SK-N-SH treated with all-trans-retinoic acid at 6 μM for 48 hours (cell line): ENCODE measurements around the gene P3H3.
A peak's percentile ranks its signal among the peaks of the same experiment; 100 is the strongest.
"Not testable (repeated sequence)": the region's sequence is repeated elsewhere in the genome, so short reads cannot be mapped to it uniquely, and the experiment has no call there.

Source experiments
- ATAC-seq: fragments of 200-7000 bp; cut with Tn5 transposase; 3 replicates; pipeline ENCODE4 v1.9.1; 2020; ENCODE audit warnings: mild to moderate bottlenecking, moderate library complexity
- ARNTL ChIP-seq: fragments of 450-650 bp; formaldehyde crosslinking; IDR thresholded peaks from 2 replicates; pipeline ENCODE4 v1.5.0; 2020; ENCODE audit warnings: low read depth, mild to moderate bottlenecking, moderate library complexity, borderline replicate concordance
- BACH2 ChIP-seq: fragments of 250-450 bp; sonication (Bioruptor Pico); IDR thresholded peaks from 2 replicates; pipeline ENCODE4 v1.9.0; 2021; ENCODE audit warnings: mild to moderate bottlenecking, borderline replicate concordance
- CSDC2 ChIP-seq: fragments of 250-450 bp; sonication (Bioruptor Pico); IDR thresholded peaks from 2 replicates; pipeline ENCODE4 v1.5.0; 2020; ENCODE audit warnings: mild to moderate bottlenecking, moderate library complexity
- ESRRG ChIP-seq: fragments of 250-450 bp; sonication (Bioruptor Pico); IDR thresholded peaks from 2 replicates; pipeline ENCODE4 v1.6.1; 2021; ENCODE audit warnings: mild to moderate bottlenecking
- GLIS3 ChIP-seq: fragments of 250-450 bp; sonication (Bioruptor Pico); IDR thresholded peaks from 2 replicates; pipeline ENCODE4 v1.5.0; 2020; ENCODE audit warnings: mild to moderate bottlenecking, moderate library complexity
- OSR1 ChIP-seq: fragments of 250-450 bp; sonication (Bioruptor Pico); IDR thresholded peaks from 2 replicates; pipeline ENCODE4 v1.8.0; 2022; ENCODE audit warnings: moderate library complexity, mild to moderate bottlenecking, inconsistent platforms
- PPARA ChIP-seq: fragments of 250-450 bp; sonication (Bioruptor Pico); IDR thresholded peaks from 2 replicates; pipeline ENCODE4 v1.5.0; 2020; ENCODE audit warnings: mild to moderate bottlenecking, borderline replicate concordance
- RARB ChIP-seq: fragments of 250-450 bp; sonication (Bioruptor Pico); IDR thresholded peaks from 2 replicates; pipeline ENCODE4 v1.8.0; 2021; ENCODE audit warnings: mild to moderate bottlenecking, moderate library complexity
- SNAI2 ChIP-seq: fragments of 250-450 bp; sonication (Bioruptor Pico); IDR thresholded peaks from 2 replicates; pipeline ENCODE4 v1.5.0; 2020; ENCODE audit warnings: mild to moderate bottlenecking, moderate library complexity
- TCF4 ChIP-seq: fragments of 250-450 bp; sonication (Bioruptor Pico); IDR thresholded peaks from 2 replicates; pipeline ENCODE4 v1.8.0; 2021; ENCODE audit warnings: mild to moderate bottlenecking, moderate library complexity, borderline replicate concordance
- TOX ChIP-seq: fragments of 250-450 bp; sonication (Bioruptor Pico); IDR thresholded peaks from 2 replicates; pipeline ENCODE4 v1.8.0; 2021; ENCODE audit warnings: mild to moderate bottlenecking, moderate library complexity, borderline replicate concordance
- ZC3H10 ChIP-seq: fragments of 250-450 bp; sonication (Bioruptor Pico); IDR thresholded peaks from 2 replicates; pipeline ENCODE4 v1.5.1; 2021; ENCODE audit warnings: mild to moderate bottlenecking, moderate library complexity
- ZFP3 ChIP-seq: fragments of 250-450 bp; sonication (Bioruptor Pico); IDR thresholded peaks from 2 replicates; pipeline ENCODE4 v1.5.0; 2020; ENCODE audit warnings: mild to moderate bottlenecking, moderate library complexity
- ZFP30 ChIP-seq: fragments of 450-650 bp; formaldehyde crosslinking; IDR thresholded peaks from 2 replicates; pipeline ENCODE4 v1.5.0; 2022; ENCODE audit warnings: mild to moderate bottlenecking, moderate library complexity
- ZNF565 ChIP-seq: fragments of 450-650 bp; formaldehyde crosslinking; conservative IDR thresholded peaks from 2 replicates; pipeline ENCODE4 v1.5.0; 2020; ENCODE audit warnings: low read depth, mild to moderate bottlenecking, moderate library complexity
- ZNF70 ChIP-seq: fragments of 450-650 bp; formaldehyde crosslinking; IDR thresholded peaks from 2 replicates; pipeline ENCODE4 v1.5.0; 2020; ENCODE audit warnings: mild to moderate bottlenecking, moderate library complexity
- ZNF8 ChIP-seq: fragments of 450-650 bp; formaldehyde crosslinking; IDR thresholded peaks from 2 replicates; pipeline ENCODE4 v1.5.0; 2020; ENCODE audit warnings: mild to moderate bottlenecking, moderate library complexity
- TF ChIP-seq, protein P1 (sequence below): fragments of 250-450 bp; sonication (Bioruptor Pico); IDR thresholded peaks from 2 replicates; pipeline ENCODE4 v1.5.0; 2020; ENCODE audit warnings: mild to moderate bottlenecking, moderate library complexity
- TF ChIP-seq, protein P2 (sequence below): fragments of 250-450 bp; sonication (Bioruptor Pico); IDR thresholded peaks from 2 replicates; pipeline ENCODE4 v1.8.0; 2021; ENCODE audit warnings: low read depth, mild to moderate bottlenecking, moderate library complexity, borderline replicate concordance
- TF ChIP-seq, protein P3 (sequence below): fragments of 250-450 bp; sonication (Bioruptor Pico); IDR thresholded peaks from 2 replicates; pipeline ENCODE4 v1.5.1; 2021; ENCODE audit warnings: mild to moderate bottlenecking, moderate library complexity
- TF ChIP-seq, protein P4 (sequence below): fragments of 250-450 bp; sonication (Bioruptor Pico); IDR thresholded peaks from 2 replicates; pipeline ENCODE4 v1.8.0; 2020; ENCODE audit warnings: mild to moderate bottlenecking, moderate library complexity, borderline replicate concordance

P3H3 gene

DNA sequence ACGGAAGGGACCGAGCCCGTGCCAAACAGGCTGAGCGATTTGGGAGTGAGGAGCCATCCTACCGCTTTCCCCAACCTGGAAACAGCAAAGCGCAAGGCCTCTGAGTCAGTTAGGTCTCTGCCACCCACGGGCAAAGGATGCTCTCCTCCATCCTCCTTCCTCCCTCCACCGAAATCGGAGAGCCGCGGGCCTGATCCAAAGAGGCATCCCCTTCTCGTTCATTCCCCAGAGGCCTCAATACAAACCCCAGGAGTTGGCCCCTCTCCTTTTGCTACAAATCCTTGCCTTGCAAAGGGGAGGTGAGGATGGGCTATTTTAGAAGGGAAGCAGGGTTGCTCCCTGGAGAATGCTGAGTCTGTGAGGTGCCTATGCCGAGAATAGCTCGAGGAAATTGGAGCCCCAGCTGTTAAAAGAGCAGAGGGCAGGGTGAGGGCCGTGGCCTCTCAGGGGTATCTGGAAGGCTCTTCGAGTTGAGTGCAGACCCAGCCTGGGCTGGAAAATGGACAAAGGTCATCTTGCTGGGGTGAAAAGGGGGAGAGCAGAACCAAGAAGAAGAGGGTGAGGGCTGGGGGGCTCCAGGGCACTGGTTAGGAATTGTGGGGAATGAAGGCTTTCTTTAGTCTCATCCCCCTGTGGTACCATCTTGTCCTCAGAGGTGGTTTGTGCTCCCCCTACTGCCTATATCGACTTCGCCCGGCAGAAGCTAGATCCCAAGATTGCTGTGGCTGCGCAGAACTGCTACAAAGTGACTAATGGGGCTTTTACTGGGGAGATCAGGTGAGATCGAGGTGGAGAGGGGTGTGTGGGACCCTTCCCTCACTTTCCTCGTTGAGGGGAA lies 40.2 kb downstream of the P3H3 start (continued):
- TF ChIP-seq, protein P1, sequence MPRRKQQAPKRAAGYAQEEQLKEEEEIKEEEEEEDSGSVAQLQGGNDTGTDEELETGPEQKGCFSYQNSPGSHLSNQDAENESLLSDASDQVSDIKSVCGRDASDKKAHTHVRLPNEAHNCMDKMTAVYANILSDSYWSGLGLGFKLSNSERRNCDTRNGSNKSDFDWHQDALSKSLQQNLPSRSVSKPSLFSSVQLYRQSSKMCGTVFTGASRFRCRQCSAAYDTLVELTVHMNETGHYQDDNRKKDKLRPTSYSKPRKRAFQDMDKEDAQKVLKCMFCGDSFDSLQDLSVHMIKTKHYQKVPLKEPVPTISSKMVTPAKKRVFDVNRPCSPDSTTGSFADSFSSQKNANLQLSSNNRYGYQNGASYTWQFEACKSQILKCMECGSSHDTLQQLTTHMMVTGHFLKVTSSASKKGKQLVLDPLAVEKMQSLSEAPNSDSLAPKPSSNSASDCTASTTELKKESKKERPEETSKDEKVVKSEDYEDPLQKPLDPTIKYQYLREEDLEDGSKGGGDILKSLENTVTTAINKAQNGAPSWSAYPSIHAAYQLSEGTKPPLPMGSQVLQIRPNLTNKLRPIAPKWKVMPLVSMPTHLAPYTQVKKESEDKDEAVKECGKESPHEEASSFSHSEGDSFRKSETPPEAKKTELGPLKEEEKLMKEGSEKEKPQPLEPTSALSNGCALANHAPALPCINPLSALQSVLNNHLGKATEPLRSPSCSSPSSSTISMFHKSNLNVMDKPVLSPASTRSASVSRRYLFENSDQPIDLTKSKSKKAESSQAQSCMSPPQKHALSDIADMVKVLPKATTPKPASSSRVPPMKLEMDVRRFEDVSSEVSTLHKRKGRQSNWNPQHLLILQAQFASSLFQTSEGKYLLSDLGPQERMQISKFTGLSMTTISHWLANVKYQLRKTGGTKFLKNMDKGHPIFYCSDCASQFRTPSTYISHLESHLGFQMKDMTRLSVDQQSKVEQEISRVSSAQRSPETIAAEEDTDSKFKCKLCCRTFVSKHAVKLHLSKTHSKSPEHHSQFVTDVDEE (CRISPR knock-in tag) = no peak
- TF ChIP-seq ZNF70 (no peak), ZFP3 (CRISPR knock-in tag) (no peak), ZNF8 (CRISPR knock-in tag) (no peak), SNAI2 (CRISPR knock-in tag) (no peak), BACH2 (CRISPR knock-in tag) (no peak), ARNTL (CRISPR knock-in tag) (no peak)
- TF ChIP-seq, protein P2, sequence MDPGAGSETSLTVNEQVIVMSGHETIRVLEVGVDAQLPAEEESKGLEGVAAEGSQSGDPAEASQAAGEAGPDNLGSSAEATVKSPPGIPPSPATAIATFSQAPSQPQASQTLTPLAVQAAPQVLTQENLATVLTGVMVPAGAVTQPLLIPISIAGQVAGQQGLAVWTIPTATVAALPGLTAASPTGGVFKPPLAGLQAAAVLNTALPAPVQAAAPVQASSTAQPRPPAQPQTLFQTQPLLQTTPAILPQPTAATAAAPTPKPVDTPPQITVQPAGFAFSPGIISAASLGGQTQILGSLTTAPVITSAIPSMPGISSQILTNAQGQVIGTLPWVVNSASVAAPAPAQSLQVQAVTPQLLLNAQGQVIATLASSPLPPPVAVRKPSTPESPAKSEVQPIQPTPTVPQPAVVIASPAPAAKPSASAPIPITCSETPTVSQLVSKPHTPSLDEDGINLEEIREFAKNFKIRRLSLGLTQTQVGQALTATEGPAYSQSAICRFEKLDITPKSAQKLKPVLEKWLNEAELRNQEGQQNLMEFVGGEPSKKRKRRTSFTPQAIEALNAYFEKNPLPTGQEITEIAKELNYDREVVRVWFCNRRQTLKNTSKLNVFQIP = no peak

DNA sequence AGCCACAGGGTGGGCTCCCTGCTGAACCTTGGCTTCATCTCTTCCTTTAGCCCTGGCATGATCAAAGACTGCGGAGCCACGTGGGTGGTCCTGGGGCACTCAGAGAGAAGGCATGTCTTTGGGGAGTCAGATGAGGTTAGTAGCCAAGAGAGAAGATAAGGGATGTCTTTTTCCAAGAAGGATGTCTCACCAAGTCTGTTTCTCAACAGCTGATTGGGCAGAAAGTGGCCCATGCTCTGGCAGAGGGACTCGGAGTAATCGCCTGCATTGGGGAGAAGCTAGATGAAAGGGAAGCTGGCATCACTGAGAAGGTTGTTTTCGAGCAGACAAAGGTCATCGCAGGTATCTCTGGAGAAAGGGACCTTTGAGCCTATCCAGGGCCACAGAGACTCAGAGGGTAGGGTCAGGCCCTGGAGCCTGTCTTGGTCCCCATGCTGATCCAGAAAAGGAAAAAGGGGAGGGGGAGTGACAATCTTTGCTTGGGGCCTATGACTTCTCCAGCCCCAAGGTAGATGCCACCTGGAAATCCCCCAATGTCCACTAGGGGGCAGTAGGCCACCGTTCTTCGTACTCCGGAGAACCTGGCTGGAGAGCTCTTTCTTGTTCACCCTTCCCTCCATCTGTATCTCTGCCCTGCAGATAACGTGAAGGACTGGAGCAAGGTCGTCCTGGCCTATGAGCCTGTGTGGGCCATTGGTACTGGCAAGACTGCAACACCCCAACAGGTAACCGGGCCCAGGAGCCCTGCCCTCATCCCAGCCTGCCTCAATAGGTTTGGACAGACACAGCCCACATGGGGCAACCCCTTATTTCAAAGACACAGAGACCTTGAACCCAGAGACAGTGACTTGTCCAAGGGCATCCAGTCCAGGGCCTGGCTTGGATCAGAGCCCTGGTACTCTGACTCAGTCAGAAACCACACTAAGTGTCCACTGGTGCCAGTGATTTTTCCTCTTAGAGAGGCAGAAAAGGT lies 41.1 kb downstream of the P3H3 start:
- ATAC-seq = peak; percentile 12
- TF ChIP-seq, protein P1 (CRISPR knock-in tag) = no peak
- TF ChIP-seq CSDC2 (CRISPR knock-in tag) (no peak), OSR1 (no peak), SNAI2 (CRISPR knock-in tag) (no peak), ZNF565 (CRISPR knock-in tag) (no peak), ZNF70 (no peak), TOX (CRISPR knock-in tag) (no peak), TCF4 (CRISPR knock-in tag) (no peak), PPARA (CRISPR knock-in tag) (no peak), ZNF8 (CRISPR knock-in tag) (no peak), BACH2 (CRISPR knock-in tag) (no peak), GLIS3 (no peak), RARB (CRISPR knock-in tag) (no peak), ESRRG (CRISPR knock-in tag) (no peak), ZFP3 (CRISPR knock-in tag) (no peak), ZFP30 (CRISPR knock-in tag) (no peak), ZC3H10 (CRISPR knock-in tag) (no peak)
- TF ChIP-seq, protein P3, sequence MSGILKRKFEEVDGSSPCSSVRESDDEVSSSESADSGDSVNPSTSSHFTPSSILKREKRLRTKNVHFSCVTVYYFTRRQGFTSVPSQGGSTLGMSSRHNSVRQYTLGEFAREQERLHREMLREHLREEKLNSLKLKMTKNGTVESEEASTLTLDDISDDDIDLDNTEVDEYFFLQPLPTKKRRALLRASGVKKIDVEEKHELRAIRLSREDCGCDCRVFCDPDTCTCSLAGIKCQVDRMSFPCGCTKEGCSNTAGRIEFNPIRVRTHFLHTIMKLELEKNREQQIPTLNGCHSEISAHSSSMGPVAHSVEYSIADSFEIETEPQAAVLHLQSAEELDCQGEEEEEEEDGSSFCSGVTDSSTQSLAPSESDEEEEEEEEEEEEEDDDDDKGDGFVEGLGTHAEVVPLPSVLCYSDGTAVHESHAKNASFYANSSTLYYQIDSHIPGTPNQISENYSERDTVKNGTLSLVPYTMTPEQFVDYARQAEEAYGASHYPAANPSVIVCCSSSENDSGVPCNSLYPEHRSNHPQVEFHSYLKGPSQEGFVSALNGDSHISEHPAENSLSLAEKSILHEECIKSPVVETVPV (CRISPR knock-in tag) = no peak
- TF ChIP-seq, protein P2 = no peak
- TF ChIP-seq, protein P4, sequence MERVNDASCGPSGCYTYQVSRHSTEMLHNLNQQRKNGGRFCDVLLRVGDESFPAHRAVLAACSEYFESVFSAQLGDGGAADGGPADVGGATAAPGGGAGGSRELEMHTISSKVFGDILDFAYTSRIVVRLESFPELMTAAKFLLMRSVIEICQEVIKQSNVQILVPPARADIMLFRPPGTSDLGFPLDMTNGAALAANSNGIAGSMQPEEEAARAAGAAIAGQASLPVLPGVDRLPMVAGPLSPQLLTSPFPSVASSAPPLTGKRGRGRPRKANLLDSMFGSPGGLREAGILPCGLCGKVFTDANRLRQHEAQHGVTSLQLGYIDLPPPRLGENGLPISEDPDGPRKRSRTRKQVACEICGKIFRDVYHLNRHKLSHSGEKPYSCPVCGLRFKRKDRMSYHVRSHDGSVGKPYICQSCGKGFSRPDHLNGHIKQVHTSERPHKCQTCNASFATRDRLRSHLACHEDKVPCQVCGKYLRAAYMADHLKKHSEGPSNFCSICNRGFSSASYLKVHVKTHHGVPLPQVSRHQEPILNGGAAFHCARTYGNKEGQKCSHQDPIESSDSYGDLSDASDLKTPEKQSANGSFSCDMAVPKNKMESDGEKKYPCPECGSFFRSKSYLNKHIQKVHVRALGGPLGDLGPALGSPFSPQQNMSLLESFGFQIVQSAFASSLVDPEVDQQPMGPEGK (CRISPR knock-in tag) = no peak

DNA sequence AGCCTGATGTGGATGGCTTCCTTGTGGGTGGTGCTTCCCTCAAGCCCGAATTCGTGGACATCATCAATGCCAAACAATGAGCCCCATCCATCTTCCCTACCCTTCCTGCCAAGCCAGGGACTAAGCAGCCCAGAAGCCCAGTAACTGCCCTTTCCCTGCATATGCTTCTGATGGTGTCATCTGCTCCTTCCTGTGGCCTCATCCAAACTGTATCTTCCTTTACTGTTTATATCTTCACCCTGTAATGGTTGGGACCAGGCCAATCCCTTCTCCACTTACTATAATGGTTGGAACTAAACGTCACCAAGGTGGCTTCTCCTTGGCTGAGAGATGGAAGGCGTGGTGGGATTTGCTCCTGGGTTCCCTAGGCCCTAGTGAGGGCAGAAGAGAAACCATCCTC lies 42.1 kb downstream of the P3H3 start:
- ATAC-seq = not testable (repeated sequence)
